Measurements from ENCODE around the gene GLUD2. TPM values are rescaled to one million over a fixed set of nuclear protein-coding genes. Genes with fewer than 3 reads are reported as not detected.

GLUD2 gene
- total RNA-seq, 1 donor from 2014 or later, result 0.53 TPM

- FAIRE-seq, result no peak
- Histone ChIP-seq H3K27me3 (ENCODE audit: control insufficient read depth, insufficient read depth, low read length) (no peaks in the 10 kb centered on the region), H3K36me3 (ENCODE audit: control insufficient read depth, insufficient read depth, low read length) (no peaks in the 10 kb centered on the region), H3K4me3 (ENCODE audit: low read depth, low read length) (no peak overlapping the region)
- no peak for DNase-seq (ENCODE audit: low read depth)
- TF ChIP-seq CTCF (IDR thresholded peaks at IDR 0.05; ENCODE audit: insufficient read depth, low read length, severe bottlenecking), result no peak
Measured at GRCh38 chrX:121010218-121010617, 37.2 kb upstream of the GLUD2 start.

- H3K36me3 ChIP-seq (ENCODE audit: control insufficient read depth, insufficient read depth, low read length), result no peaks in the 10 kb centered on the region
- no peak for DNase-seq (ENCODE audit: low read depth)
- FAIRE-seq, result no peak
- H3K27me3 ChIP-seq (ENCODE audit: control insufficient read depth, insufficient read depth, low read length), result no peaks in the 10 kb centered on the region
- no peak for TF ChIP-seq CTCF (IDR thresholded peaks at IDR 0.05; ENCODE audit: insufficient read depth, low read length, severe bottlenecking)
- H3K4me3 ChIP-seq (ENCODE audit: low read depth, low read length), result no peak overlapping the region
Measured at GRCh38 chrX:121011254-121011653, 36.2 kb upstream of the GLUD2 start.

GRCh38 chrX:121013897-121014455, 33.4 kb upstream of the GLUD2 start:
- no peak for TF ChIP-seq CTCF (IDR thresholded peaks at IDR 0.05; ENCODE audit: insufficient read depth, low read length, severe bottlenecking)
- Histone ChIP-seq H3K36me3 (ENCODE audit: control insufficient read depth, insufficient read depth, low read length) (no peaks in the 10 kb centered on the region), H3K27me3 (ENCODE audit: control insufficient read depth, insufficient read depth, low read length) (no peaks in the 10 kb centered on the region), H3K4me3 (ENCODE audit: low read depth, low read length) (no peak overlapping the region)
- FAIRE-seq (peak; percentile 55), DNase-seq (ENCODE audit: low read depth) (peak; percentile 6)

GRCh38 chrX:121014826-121015225, 32.6 kb upstream of the GLUD2 start:
- Histone ChIP-seq H3K27me3 (ENCODE audit: control insufficient read depth, insufficient read depth, low read length) (no peaks in the 10 kb centered on the region), H3K4me3 (ENCODE audit: low read depth, low read length) (no peak overlapping the region), H3K36me3 (ENCODE audit: control insufficient read depth, insufficient read depth, low read length) (no peaks in the 10 kb centered on the region)
- no peak for TF ChIP-seq CTCF (IDR thresholded peaks at IDR 0.05; ENCODE audit: insufficient read depth, low read length, severe bottlenecking)
- DNase-seq (ENCODE audit: low read depth) (no peak), FAIRE-seq (no peak)

GRCh38 chrX:121028419-121028818, 19.0 kb upstream of the GLUD2 start:
- FAIRE-seq (no peak), DNase-seq (ENCODE audit: low read depth) (no peak)
- H3K27me3 ChIP-seq (ENCODE audit: control insufficient read depth, insufficient read depth, low read length), result no peaks in the 10 kb centered on the region

More at GRCh38 chrX:121028419-121028818, 19.0 kb upstream of the GLUD2 start:
- no peak overlapping the region for H3K4me3 ChIP-seq (ENCODE audit: low read depth, low read length)
- TF ChIP-seq CTCF (IDR thresholded peaks at IDR 0.05; ENCODE audit: insufficient read depth, low read length, severe bottlenecking), result no peak
- H3K36me3 ChIP-seq (ENCODE audit: control insufficient read depth, insufficient read depth, low read length), result no peaks in the 10 kb centered on the region
